Suprapubic skin (tissue), 4 donors: Measurements from ENCODE around the gene PTPN1.

Source experiments
- EP300 ChIP-seq: sonication (generic); formaldehyde crosslinking; IDR thresholded peaks from one replicate; pipeline ENCODE4 v1.6.1; 2017; ENCODE audit warnings: antibody characterized with exemption
- POLR2A ChIP-seq, 2 donors: fragments of 450-650 bp; IDR thresholded peaks; one replicate each; pipeline ENCODE4 v1.6.1; 2017; ENCODE audit warnings: antibody characterized with exemption in 2 of 2, mild to moderate bottlenecking in 2 of 2, moderate library complexity in 2 of 2
- POLR2AphosphoS5 ChIP-seq, 3 donors: sonication (generic); formaldehyde crosslinking; IDR thresholded peaks; one replicate each; pipeline ENCODE4 v1.6.1; 2017; ENCODE audit warnings: antibody characterized with exemption in 3 of 3
- TF ChIP-seq, protein P1 (sequence below), 2 donors: fragments of 200-600 bp in 1 of 2; fragments of 450-650 bp in 1 of 2; sonication (generic) in 1 of 2; IDR thresholded peaks; one replicate each; pipeline ENCODE4 v1.5.1; 2016 to 2019; ENCODE audit warnings: antibody characterized with exemption in 2 of 2, mild to moderate bottlenecking in 1 of 2, moderate library complexity in 1 of 2

DNA sequence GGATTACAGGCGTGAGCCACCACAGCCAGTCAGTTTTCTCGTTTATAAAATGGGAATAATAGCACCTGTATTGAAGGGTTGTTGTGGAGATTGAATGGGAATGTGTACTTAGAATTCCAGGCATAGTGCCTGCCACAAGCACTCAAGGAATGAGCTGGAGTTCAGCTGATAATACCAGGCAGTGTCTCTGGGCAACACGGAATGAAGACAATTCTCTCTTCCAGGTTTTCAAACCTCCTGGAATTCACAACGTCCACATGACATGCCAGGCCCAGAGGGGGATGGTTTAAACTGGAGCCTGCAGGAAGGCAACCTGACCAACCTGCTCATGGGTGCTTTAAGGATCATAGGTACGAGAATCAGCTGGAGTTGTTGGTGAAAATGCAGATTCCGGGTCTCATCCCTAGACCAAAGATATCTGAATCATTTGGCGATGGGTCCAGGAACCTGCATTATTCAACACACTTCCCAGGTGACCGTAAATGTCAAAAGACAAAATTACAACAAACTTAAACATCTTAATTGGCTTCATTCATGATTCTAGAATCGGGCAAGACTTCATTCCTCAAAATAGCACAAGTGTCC is 1.9 kb upstream of the PTPN1 start:
- TF ChIP-seq, protein P1, sequence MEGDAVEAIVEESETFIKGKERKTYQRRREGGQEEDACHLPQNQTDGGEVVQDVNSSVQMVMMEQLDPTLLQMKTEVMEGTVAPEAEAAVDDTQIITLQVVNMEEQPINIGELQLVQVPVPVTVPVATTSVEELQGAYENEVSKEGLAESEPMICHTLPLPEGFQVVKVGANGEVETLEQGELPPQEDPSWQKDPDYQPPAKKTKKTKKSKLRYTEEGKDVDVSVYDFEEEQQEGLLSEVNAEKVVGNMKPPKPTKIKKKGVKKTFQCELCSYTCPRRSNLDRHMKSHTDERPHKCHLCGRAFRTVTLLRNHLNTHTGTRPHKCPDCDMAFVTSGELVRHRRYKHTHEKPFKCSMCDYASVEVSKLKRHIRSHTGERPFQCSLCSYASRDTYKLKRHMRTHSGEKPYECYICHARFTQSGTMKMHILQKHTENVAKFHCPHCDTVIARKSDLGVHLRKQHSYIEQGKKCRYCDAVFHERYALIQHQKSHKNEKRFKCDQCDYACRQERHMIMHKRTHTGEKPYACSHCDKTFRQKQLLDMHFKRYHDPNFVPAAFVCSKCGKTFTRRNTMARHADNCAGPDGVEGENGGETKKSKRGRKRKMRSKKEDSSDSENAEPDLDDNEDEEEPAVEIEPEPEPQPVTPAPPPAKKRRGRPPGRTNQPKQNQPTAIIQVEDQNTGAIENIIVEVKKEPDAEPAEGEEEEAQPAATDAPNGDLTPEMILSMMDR (IDR thresholded peaks at IDR 0.05): no peak
- TF ChIP-seq POLR2A (IDR thresholded peaks at IDR 0.05) (no peak), EP300 (no peak), POLR2AphosphoS5 (IDR thresholded peaks at IDR 0.05) (no peak)
